HCT116 (cell line): Measurements from ENCODE around the gene DHRS9. TPM values are rescaled to one million over a fixed set of nuclear protein-coding genes. Genes with fewer than 3 reads are reported as not detected.

Experiments used
- ATAC-seq: fragments of 200-7000 bp; cut with Tn5 transposase; 2 replicates; pipeline ENCODE4 v1.9.1; 2020; ENCODE audit warnings: mild to moderate bottlenecking, moderate library complexity
- BruUV-seq: library from RNA; stranded (reverse); fragments of 400-500 nt; replicated peaks from 2 replicates; lab custom pipeline; 2021; lab: Mats Ljungman, UMichigan
- CTCF ChIA-PET: fragments of 300-600 bp; sonication (Branson Sonifier 250); formaldehyde crosslinking; loops from one replicate; lab custom pipeline; 2021; ENCODE audit warnings: antibody characterized with exemption; lab: Charles Lee
- POLR2A ChIA-PET: fragments of 300-600, 350-600 bp; sonication (Branson Sonifier 250); formaldehyde crosslinking; loops from one replicate; lab custom pipeline; 2021; ENCODE audit warnings: antibody characterized with exemption; lab: Charles Lee
- RAD21 ChIA-PET, 2 experiments: fragments of 300-600 bp; sonication (Branson Sonifier 250); formaldehyde crosslinking; loops; one replicate each; lab custom pipeline; 2023; ENCODE audit warnings: low total read pairs in 2 of 2; ENCODE audit not compliant: uncharacterized antibody in 2 of 2, unreplicated experiment in 2 of 2, low non-redundant PET in 1 of 2; lab: Charles Lee
- DNase-seq: peaks from one replicate; pipeline ENCODE4 v3.0.0-alpha.2; 2010; ENCODE audit warnings: low read depth, low spot score
- H2AFZ ChIP-seq: fragments of 200-600 bp; shearing (Covaris generic), sonication (generic); 2 replicates; pipeline ENCODE4 v1.6.1; 2017; ENCODE audit warnings: low read depth, mixed run types, mixed read lengths, antibody characterized with exemption, low read length; ENCODE audit not compliant: poor library complexity, severe bottlenecking
- H3K27ac ChIP-seq: 2 replicates; pipeline ENCODE4 v1.5.1; 2012; ENCODE audit warnings: low read depth, low read length
- H3K27me3 ChIP-seq: fragments of 200-600 bp; sonication (generic); 2 replicates; pipeline ENCODE4 v1.6.1; 2016; ENCODE audit warnings: mixed run types, low read length, mixed read lengths; ENCODE audit not compliant: insufficient read depth
- H3K36me3 ChIP-seq, 2 experiments: fragments of 200-500 bp in 1 of 2; fragments of 200-600 bp in 1 of 2; sonication (Bioruptor generic) in 1 of 2; sonication (generic) in 1 of 2; 2 replicates each; pipeline versions ENCODE4 v1.5.1 to v1.6.1; 2014 to 2016; ENCODE audit warnings: low read length in 2 of 2, inconsistent platforms in 1 of 2, mixed read lengths in 1 of 2, mixed run types in 1 of 2; ENCODE audit not compliant: insufficient read depth in 2 of 2, control insufficient read depth in 1 of 2
- H3K4me1 ChIP-seq, 2 experiments: fragments of 200-600 bp in 1 of 2; sonication (generic) in 1 of 2; 2 replicates each; pipeline versions ENCODE4 v1.5.1 to v1.6.1; 2012 to 2017; ENCODE audit warnings: low read length in 2 of 2, inconsistent platforms in 1 of 2, mild to moderate bottlenecking in 1 of 2, mixed read lengths in 1 of 2, mixed run types in 1 of 2, moderate library complexity in 1 of 2; ENCODE audit not compliant: insufficient read depth in 2 of 2, control insufficient read depth in 1 of 2
- H3K4me2 ChIP-seq: fragments of 200-600 bp; sonication (generic); 2 replicates; pipeline ENCODE4 v1.6.1; 2017; ENCODE audit warnings: mixed run types, low read length, mixed read lengths
- H3K4me3 ChIP-seq, 2 experiments: fragments of 200-600 bp in 1 of 2; sonication (generic) in 1 of 2; replicated peaks in 1 of 2; 2 replicates each; pipeline ENCODE4 v1.5.1; 2011 to 2016; ENCODE audit warnings: low read length in 2 of 2, control low read depth in 1 of 2, low read depth in 1 of 2, mild to moderate bottlenecking in 1 of 2, mixed read lengths in 1 of 2, mixed run types in 1 of 2
- H3K79me2 ChIP-seq: fragments of 200-600 bp; sonication (generic); 2 replicates; pipeline ENCODE4 v1.6.1; 2017; ENCODE audit warnings: mild to moderate bottlenecking, mixed run types, low read length, moderate library complexity, mixed read lengths; ENCODE audit not compliant: insufficient read depth
- H3K9ac ChIP-seq: fragments of 200-600 bp; sonication (generic); 2 replicates; pipeline ENCODE4 v1.6.1; 2016; ENCODE audit warnings: low read length, mixed read lengths
- H3K9me2 ChIP-seq: fragments of 200-600 bp; sonication (generic), shearing (Covaris generic); 2 replicates; pipeline ENCODE4 v1.6.1; 2017; ENCODE audit warnings: mixed run types, mild to moderate bottlenecking, moderate library complexity; ENCODE audit not compliant: insufficient read depth
- H3K9me3 ChIP-seq, 2 experiments: fragments of 200-500 bp in 1 of 2; fragments of 200-600 bp in 1 of 2; sonication (Bioruptor generic) in 1 of 2; sonication (generic) in 1 of 2; 2 replicates each; pipeline ENCODE4 v1.6.1; 2014 to 2017; ENCODE audit warnings: low read length in 2 of 2, mixed read lengths in 2 of 2, inconsistent platforms in 1 of 2, low read depth in 1 of 2, mild to moderate bottlenecking in 1 of 2, mixed run types in 1 of 2, moderate library complexity in 1 of 2; ENCODE audit not compliant: control insufficient read depth in 1 of 2, insufficient read depth in 1 of 2
- H4K20me1 ChIP-seq: fragments of 200-600 bp; sonication (generic), shearing (Covaris generic); 2 replicates; pipeline ENCODE4 v1.6.1; 2017; ENCODE audit warnings: mixed run types, mild to moderate bottlenecking, moderate library complexity; ENCODE audit not compliant: insufficient read depth
- CBX3 ChIP-seq: IDR thresholded peaks from 2 replicates; pipeline ENCODE4 v1.6.1; 2012; ENCODE audit warnings: low read depth
- CTCF ChIP-seq, 3 experiments: fragments of 200-600 bp in 1 of 3; sonication (generic) in 1 of 3; IDR thresholded peaks in 2 of 3; conservative IDR thresholded peaks in 1 of 3; 2 replicates each; pipeline ENCODE4 v1.5.1; 2012 to 2017; ENCODE audit warnings: low read depth in 2 of 3, low read length in 2 of 3, antibody characterized with exemption in 1 of 3, borderline replicate concordance in 1 of 3, control low read depth in 1 of 3, mild to moderate bottlenecking in 1 of 3, mixed read lengths in 1 of 3, mixed run types in 1 of 3, moderate library complexity in 1 of 3; ENCODE audit not compliant: insufficient read depth in 1 of 3
- ELF1 ChIP-seq: IDR thresholded peaks from 2 replicates; pipeline ENCODE4 v1.6.1; 2012; ENCODE audit warnings: low read depth, borderline replicate concordance
- EZH2 ChIP-seq: fragments of 200-600 bp; sonication (generic); IDR thresholded peaks from 2 replicates; pipeline ENCODE4 v1.6.1; 2017; ENCODE audit warnings: antibody characterized with exemption, mixed run types
- EZH2phosphoT487 ChIP-seq: fragments of 200-600 bp; IDR thresholded peaks from 2 replicates; pipeline ENCODE4 v1.6.1; 2018; ENCODE audit warnings: antibody characterized with exemption, borderline replicate concordance
- FOSL1 ChIP-seq: IDR thresholded peaks from 2 replicates; pipeline ENCODE4 v1.6.1; 2012; ENCODE audit warnings: low read depth
- MAX ChIP-seq: IDR thresholded peaks from 2 replicates; pipeline ENCODE4 v1.6.1; 2012
- POLR2A ChIP-seq: IDR thresholded peaks from 2 replicates; pipeline ENCODE4 v1.7.0; 2011; ENCODE audit warnings: borderline replicate concordance; ENCODE audit not compliant: insufficient read depth, insufficient read length; ENCODE audit errors: extremely low read depth
- SIN3A ChIP-seq: IDR thresholded peaks from 2 replicates; pipeline ENCODE4 v1.6.1; 2012; ENCODE audit warnings: low read depth
- SRF ChIP-seq: IDR thresholded peaks from 2 replicates; pipeline ENCODE4 v1.6.1; 2012; ENCODE audit warnings: low read depth
- ZBTB33 ChIP-seq: IDR thresholded peaks from 2 replicates; pipeline ENCODE4 v1.6.1; 2011; ENCODE audit warnings: mild to moderate bottlenecking, low read length, moderate library complexity; ENCODE audit not compliant: insufficient replicate concordance; ENCODE audit errors: extremely low read depth
- intact Hi-C: fragments of 100-400 bp; cut with micrococcal nuclease; formaldehyde crosslinking; loops from 2 replicates; pipeline ENCODE4 v1.10.0; 2022
- total RNA-seq: library from RNA; stranded (reverse); gene quantifications from one replicate; pipeline ENCODE4 v1.2.1, GENCODE V29; 2021; ENCODE audit not compliant: unreplicated experiment

DHRS9 gene
- total RNA-seq, 1 experiment from 2014 or later, result 0.15 TPM

GRCh38 chr2:169073963-169074751 is 4.8 kb downstream of the DHRS9 start:
- intact Hi-C loops, result no loop called here
- CTCF ChIA-PET, result no interaction called here
- H3K4me1 ChIP-seq, result peaks cover 3 to 10% of the 10 kb centered on the region in 2 experiments; a peak in 3 of 4 replicates
- no peak overlapping the region for H2AFZ ChIP-seq
- H3K27ac ChIP-seq, result no peak overlapping the region
- no peaks in the 10 kb centered on the region for H4K20me1 ChIP-seq
- no peaks in the 10 kb centered on the region for H3K9me3 ChIP-seq
- no peak overlapping the region for H3K4me2 ChIP-seq
- no peak overlapping the region for H3K9ac ChIP-seq
- H3K9me2 ChIP-seq, result no peaks in the 10 kb centered on the region; the same call in 1 of the 2 replicates
- no peak for DNase-seq
- no peak for ATAC-seq
- H3K36me3 ChIP-seq, result no peaks in the 10 kb centered on the region
- BruUV-seq, result no TSS peak
- POLR2A ChIA-PET, result no interaction called here
- H3K27me3 ChIP-seq, result no peaks in the 10 kb centered on the region
- H3K4me3 ChIP-seq, result no peak overlapping the region
- no peak for TF ChIP-seq EZH2
- no peaks in the 10 kb centered on the region for H3K79me2 ChIP-seq
- RAD21 ChIA-PET, result no interaction called here

GRCh38 chr2:169077674-169078240 is 8.4 kb downstream of the DHRS9 start:
- ChIA-PET CTCF (no interaction called here), POLR2A (no interaction called here), RAD21 (no interaction called here)
- intact Hi-C loops, result no loop called here
- no peak overlapping the region for H3K4me2 ChIP-seq
- H3K36me3 ChIP-seq, result no peaks in the 10 kb centered on the region
- H3K27ac ChIP-seq, result no peak overlapping the region
- H3K9me3 ChIP-seq, result no peaks in the 10 kb centered on the region
- no peaks in the 10 kb centered on the region for H3K4me1 ChIP-seq
- H3K79me2 ChIP-seq, result no peaks in the 10 kb centered on the region
- TF ChIP-seq ZBTB33, result no peak
- no peak for TF ChIP-seq SIN3A
- TF ChIP-seq SRF, result no peak
- no peak for TF ChIP-seq CTCF (IDR thresholded peaks at IDR 0.05 in 2 of 3, conservative IDR thresholded peaks at IDR 0.05 in 1 of 3; ENCODE audit: borderline replicate concordance in 1 of 3, insufficient read depth in 1 of 3, low read depth in 2 of 3, low read length in 2 of 3)
- no peak for TF ChIP-seq ELF1
- no peak for TF ChIP-seq FOSL1
- no peak for TF ChIP-seq EZH2phosphoT487
- no peak for TF ChIP-seq EZH2
- no peak for TF ChIP-seq POLR2A
- no peak for TF ChIP-seq MAX
- no peak for TF ChIP-seq CBX3
- TF ChIP-seq, all 23 proteins: peak for 0
- H2AFZ ChIP-seq, result no peak overlapping the region
- no TSS peak for BruUV-seq
- H3K27me3 ChIP-seq, result no peaks in the 10 kb centered on the region
- no peak overlapping the region for H3K9ac ChIP-seq
- no peak for ATAC-seq
- H3K4me3 ChIP-seq, result no peak overlapping the region
- H4K20me1 ChIP-seq, result no peaks in the 10 kb centered on the region
- DNase-seq, result no peak
- no peaks in the 10 kb centered on the region; the same call in 1 of the 2 replicates for H3K9me2 ChIP-seq
